H1 (cell line): Measurements from ENCODE around the gene JDP2. TPM values are rescaled to one million over a fixed set of nuclear protein-coding genes. Genes with fewer than 3 reads are reported as not detected.

Experiments used
- CTCF ChIA-PET: fragments of 300-600 bp; sonication (Branson Sonifier 250); formaldehyde crosslinking; loops from one replicate; lab custom pipeline; 2021; ENCODE audit not compliant: partially characterized antibody; lab: Charles Lee
- POLR2A ChIA-PET: fragments of 300-600 bp; sonication (Branson Sonifier 250); formaldehyde crosslinking; loops from one replicate; lab custom pipeline; 2021; ENCODE audit warnings: inconsistent platforms; ENCODE audit not compliant: partially characterized antibody; lab: Charles Lee
- DNase-seq, 2 experiments: peaks; one replicate each; pipeline versions ENCODE4 v3.0.0 to v3.0.0-alpha.2; 2010 to 2022; ENCODE audit warnings: low spot score in 2 of 2, low read depth in 1 of 2, mixed read lengths in 1 of 2
- FAIRE-seq: peaks from 2 replicates; lab custom pipeline; 2011; peaks lifted over from hg19 to GRCh38; lab: Jason Lieb, UNC
- H2AFZ ChIP-seq: 2 replicates; pipeline ENCODE4 v1.8.1; 2012; ENCODE audit warnings: low read length, inconsistent platforms
- H2AK5ac ChIP-seq: 2 replicates; pipeline ENCODE4 v1.6.1; 2013; ENCODE audit warnings: low read depth, low read length
- H2BK120ac ChIP-seq: replicated peaks from 2 replicates; pipeline ENCODE3; 2013; ENCODE audit warnings: low read depth, low read length, inconsistent platforms
- H2BK12ac ChIP-seq: 2 replicates; pipeline ENCODE4 v1.6.1; 2013; ENCODE audit warnings: low read depth, low read length
- H2BK15ac ChIP-seq: 2 replicates; pipeline ENCODE4 v1.6.1; 2013; ENCODE audit warnings: low read length
- H2BK20ac ChIP-seq: 2 replicates; pipeline ENCODE4 v1.6.1; 2013; ENCODE audit warnings: low read length
- H2BK5ac ChIP-seq: 2 replicates; pipeline ENCODE4 v1.6.1; 2013; ENCODE audit warnings: low read depth, low read length
- H3K14ac ChIP-seq: 2 replicates; pipeline ENCODE4 v1.6.1; 2013; ENCODE audit warnings: inconsistent platforms; ENCODE audit not compliant: insufficient read length
- H3K18ac ChIP-seq: 2 replicates; pipeline ENCODE4 v1.6.1; 2013; ENCODE audit warnings: low read length; ENCODE audit errors: extremely low read depth
- H3K23ac ChIP-seq: 2 replicates; pipeline ENCODE4 v1.6.1; 2013; ENCODE audit warnings: inconsistent platforms; ENCODE audit not compliant: insufficient read length
- H3K23me2 ChIP-seq: 2 replicates; pipeline ENCODE4 v1.6.1; 2013; ENCODE audit warnings: low read depth, low read length
- H3K27ac ChIP-seq: 2 replicates; pipeline ENCODE4 v1.6.1; 2011; ENCODE audit warnings: low read depth, low read length, inconsistent platforms
- H3K27me3 ChIP-seq, 4 experiments: replicated peaks in 1 of 4; 1 replicate in 1 of 4; 2 replicates in 3 of 4; pipeline versions ENCODE4 v1.6.1 to v1.8.1; 2011 to 2013; ENCODE audit warnings: low read length in 3 of 4, mild to moderate bottlenecking in 3 of 4, inconsistent platforms in 2 of 4, mixed read lengths in 2 of 4, moderate library complexity in 1 of 4; ENCODE audit not compliant: control insufficient read depth in 3 of 4, insufficient read depth in 3 of 4; ENCODE audit errors: extremely low read depth in 1 of 4
- H3K36me3 ChIP-seq, 4 experiments: 2 replicates each; pipeline versions ENCODE4 v1.6.1 to v1.8.1; 2011 to 2013; ENCODE audit warnings: mild to moderate bottlenecking in 4 of 4, low read length in 3 of 4, moderate library complexity in 2 of 4, control low read depth in 1 of 4, inconsistent platforms in 1 of 4; ENCODE audit not compliant: insufficient read depth in 4 of 4, control insufficient read depth in 2 of 4
- H3K4ac ChIP-seq: replicated peaks from 2 replicates; pipeline ENCODE3; 2013; ENCODE audit warnings: low read length, low read depth, mixed read lengths, inconsistent platforms; ENCODE audit not compliant: insufficient read length
- H3K4me1 ChIP-seq, 4 experiments: replicated peaks in 1 of 4; 1 replicate in 1 of 4; 2 replicates in 3 of 4; pipeline versions ENCODE4 v1.6.1 to v1.8.1; 2011 to 2013; ENCODE audit warnings: low read length in 3 of 4, inconsistent platforms in 2 of 4, mixed read lengths in 1 of 4; ENCODE audit not compliant: insufficient read depth in 4 of 4, control insufficient read depth in 3 of 4
- H3K4me2 ChIP-seq, 2 experiments: 2 replicates each; pipeline versions ENCODE4 v1.6.1 to v1.8.1; 2011 to 2013; ENCODE audit warnings: low read depth in 2 of 2, low read length in 2 of 2, control low read depth in 1 of 2, inconsistent platforms in 1 of 2, mild to moderate bottlenecking in 1 of 2; ENCODE audit not compliant: insufficient read depth in 1 of 2
- H3K4me3 ChIP-seq, 4 experiments: fragments of 200-600, 300-600 bp in 1 of 4; sonication (generic), shearing (Covaris generic), sonication (Bioruptor Twin) in 1 of 4; 2 replicates each; pipeline versions ENCODE4 v1.5.1 to v1.8.1; 2011 to 2016; ENCODE audit warnings: low read length in 4 of 4, low read depth in 3 of 4, control low read depth in 2 of 4, inconsistent platforms in 2 of 4, mild to moderate bottlenecking in 2 of 4, mixed read lengths in 1 of 4, moderate library complexity in 1 of 4; ENCODE audit not compliant: insufficient read depth in 2 of 4; ENCODE audit errors: extremely low read depth in 1 of 4
- H3K56ac ChIP-seq: replicated peaks from 2 replicates; pipeline ENCODE3; 2013; ENCODE audit warnings: low read depth, mild to moderate bottlenecking, mixed read lengths, low read length, inconsistent platforms; ENCODE audit not compliant: insufficient read length
- H3K79me1 ChIP-seq: 2 replicates; pipeline ENCODE4 v1.6.1; 2013; ENCODE audit warnings: low read depth, low read length, control low read depth
- H3K79me2 ChIP-seq, 2 experiments: 2 replicates each; pipeline versions ENCODE4 v1.6.1 to v1.8.1; 2012 to 2013; ENCODE audit warnings: low read length in 2 of 2, mild to moderate bottlenecking in 2 of 2, inconsistent platforms in 1 of 2; ENCODE audit not compliant: insufficient read depth in 2 of 2, control insufficient read depth in 1 of 2
- H3K9ac ChIP-seq, 4 experiments: replicated peaks in 1 of 4; 1 replicate in 1 of 4; 2 replicates in 3 of 4; pipeline versions ENCODE4 v1.6.1 to v1.8.1; 2011 to 2013; ENCODE audit warnings: low read depth in 3 of 4, low read length in 3 of 4, control low read depth in 2 of 4, mild to moderate bottlenecking in 2 of 4, moderate library complexity in 2 of 4, inconsistent platforms in 1 of 4; ENCODE audit errors: extremely low read depth in 1 of 4
- H3K9me3 ChIP-seq, 2 experiments: 2 replicates each; pipeline versions ENCODE4 v1.6.1 to v1.8.1; 2012 to 2013; ENCODE audit warnings: mild to moderate bottlenecking in 2 of 2, moderate library complexity in 2 of 2, control low read depth in 1 of 2, inconsistent platforms in 1 of 2, low read depth in 1 of 2, low read length in 1 of 2, mixed read lengths in 1 of 2; ENCODE audit not compliant: insufficient read depth in 2 of 2
- H4K20me1 ChIP-seq, 2 experiments: replicated peaks in 1 of 2; 2 replicates each; pipeline versions ENCODE3 to v1.8.1; 2011 to 2013; ENCODE audit warnings: inconsistent platforms in 2 of 2, low read length in 2 of 2, mild to moderate bottlenecking in 1 of 2; ENCODE audit not compliant: insufficient read depth in 2 of 2, control insufficient read depth in 1 of 2
- H4K5ac ChIP-seq: 2 replicates; pipeline ENCODE4 v1.6.1; 2013; ENCODE audit warnings: low read length, low read depth, mixed read lengths, inconsistent platforms; ENCODE audit not compliant: insufficient read length
- H4K8ac ChIP-seq: 2 replicates; pipeline ENCODE4 v1.8.0; 2013; ENCODE audit warnings: mild to moderate bottlenecking, moderate library complexity, low read length, inconsistent platforms; ENCODE audit not compliant: insufficient read depth; ENCODE audit errors: extremely low read depth
- H4K91ac ChIP-seq: replicated peaks from 2 replicates; pipeline ENCODE3; 2013; ENCODE audit warnings: low read length, mixed read lengths, inconsistent platforms; ENCODE audit not compliant: insufficient read length
- ASH2L ChIP-seq: fragments of 200-600, 300-600 bp; sonication (generic); IDR thresholded peaks from one replicate; pipeline ENCODE4 v1.7.1; 2017; ENCODE audit warnings: low read length
- BACH1 ChIP-seq: IDR thresholded peaks from 2 replicates; pipeline ENCODE4 v1.6.1; 2012; ENCODE audit warnings: low read length, improper control_type of control experiment
- BCL11A ChIP-seq, 2 experiments: IDR thresholded peaks; one replicate each; pipeline ENCODE4 v1.6.1; 2011; ENCODE audit warnings: low read depth in 2 of 2, low read length in 2 of 2, mild to moderate bottlenecking in 2 of 2
- BRCA1 ChIP-seq: IDR thresholded peaks from 2 replicates; pipeline ENCODE4 v1.6.1; 2012; ENCODE audit warnings: low read depth, low read length, improper control_type of control experiment
- CHD2 ChIP-seq: IDR thresholded peaks from 2 replicates; pipeline ENCODE4 v1.6.1; 2012; ENCODE audit warnings: low read length, improper control_type of control experiment
- GTF2F1 ChIP-seq: IDR thresholded peaks from 2 replicates; pipeline ENCODE4 v1.6.1; 2012; ENCODE audit warnings: low read depth, low read length, improper control_type of control experiment, borderline replicate concordance
- HDAC2 ChIP-seq, 2 experiments: fragments of 300-600 bp in 1 of 2; sonication (generic) in 1 of 2; IDR thresholded peaks; 2 replicates each; pipeline ENCODE4 v1.6.1; 2011 to 2012; ENCODE audit warnings: low read depth in 2 of 2, low read length in 2 of 2, mild to moderate bottlenecking in 2 of 2, moderate library complexity in 2 of 2, borderline replicate concordance in 1 of 2, inconsistent platforms in 1 of 2
- KDM4A ChIP-seq: IDR thresholded peaks from one replicate; pipeline ENCODE4 v1.7.1; 2012; ENCODE audit warnings: low read depth, mild to moderate bottlenecking, moderate library complexity, low read length, inconsistent platforms; ENCODE audit not compliant: severe bottlenecking
- POLR2AphosphoS5 ChIP-seq: IDR thresholded peaks from 2 replicates; pipeline ENCODE4 v1.6.1; 2011; ENCODE audit warnings: low read depth, low read length
- RBBP5 ChIP-seq: IDR thresholded peaks from 2 replicates; pipeline ENCODE4 v1.7.1; 2012; ENCODE audit warnings: low read depth, mild to moderate bottlenecking, inconsistent platforms, low read length, moderate library complexity, borderline replicate concordance
- RXRA ChIP-seq: IDR thresholded peaks from 2 replicates; pipeline ENCODE4 v1.6.1; 2011; ENCODE audit warnings: low read depth, mild to moderate bottlenecking, low read length, moderate library complexity; ENCODE audit not compliant: insufficient read depth
- SIX5 ChIP-seq: IDR thresholded peaks from 2 replicates; pipeline ENCODE4 v1.6.1; 2011; ENCODE audit warnings: mild to moderate bottlenecking, low read depth, low read length
- SP2 ChIP-seq: IDR thresholded peaks from 2 replicates; pipeline ENCODE4 v1.6.1; 2012; ENCODE audit warnings: mild to moderate bottlenecking, low read length, inconsistent platforms
- WGBS, 2 experiments: shearing (Covaris generic) in 1 of 2; methylation state at CpG; one replicate each; pipeline versions ENCODE4 v1.1.6 to v1.1.7; 2013 to 2015; ENCODE audit warnings: low lambda C conversion rate in 2 of 2, mixed read lengths in 2 of 2, inconsistent platforms in 1 of 2, low coverage in 1 of 2, missing lambda C conversion rate in 1 of 2; ENCODE audit not compliant: insufficient replicate concordance in 2 of 2, insufficient coverage in 1 of 2, insufficient read length in 1 of 2; ENCODE audit errors: extremely low coverage in 1 of 2, missing lambda C conversion rate in 1 of 2; 5-methylcytosine and 5-hydroxymethylcytosine counted together
- polyA plus RNA-seq, 7 experiments: library from polyadenylated mRNA; depleted of rRNA in 3 of 7; stranded (reverse) in 5 of 7; unstranded in 2 of 7; fragments of >200 nt in 5 of 7; fragments of 200-250 nt in 2 of 7; gene quantifications; 1 replicate in 5 of 7; 2 replicates in 1 of 7; 4 replicates in 1 of 7; pipeline versions ENCODE4 v1.2.1 to v1.2.3, GENCODE V29; 2011 to 2013; ENCODE audit warnings: missing spikeins in 2 of 7, mixed read lengths in 2 of 7
- total RNA-seq: library from RNA; stranded (reverse); fragmentation: NEBNext Ultra II Directional; extraction: Animal tissue kit (Norgen Biotek cat#: 25700); gene quantifications from 2 replicates; pipeline ENCODE4 v1.2.1, GENCODE V29; 2021

Gene JDP2
- total and polyA plus RNA-seq, 2 of the 8 experiments (the other 6 are each of a cell fraction or from before 2014, with no cell fraction given): 8.9 to 27.2 TPM

DNA sequence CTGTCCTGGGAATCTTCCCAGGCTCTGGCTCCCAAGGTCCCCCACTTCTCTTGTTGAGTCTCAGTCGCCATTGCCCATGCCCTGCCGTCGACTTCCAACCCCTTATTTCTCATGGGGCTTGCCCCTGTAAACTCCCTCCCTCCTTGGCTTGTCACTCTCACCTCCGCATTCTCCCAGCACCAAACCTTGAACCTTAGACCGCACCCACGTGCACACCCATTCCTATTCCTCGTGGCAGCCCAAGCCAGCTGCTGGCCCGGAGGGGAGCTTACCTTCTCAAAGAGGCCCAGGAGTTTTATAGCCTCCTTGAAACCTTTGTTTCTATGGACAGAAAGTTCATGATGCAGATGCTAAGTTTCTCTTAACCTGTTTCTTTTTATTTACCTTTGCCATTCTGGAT is 4.6 kb downstream of the JDP2 start:
- no peak overlapping the region for H3K18ac ChIP-seq
- H2BK20ac ChIP-seq: no peak overlapping the region
- H3K9ac ChIP-seq: no peak overlapping the region
- H3K36me3 ChIP-seq: peaks cover 0 to 18% (median 3%) of the 10 kb centered on the region in 4 experiments; a peak in 1 of 8 replicates
- H3K23me2 ChIP-seq: peaks cover 4% of the 10 kb centered on the region; the same call in 1 of the 2 replicates
- H3K79me1 ChIP-seq: peaks cover 3% of the 10 kb centered on the region; the same call in 1 of the 2 replicates
- no peak overlapping the region for H3K56ac ChIP-seq
- H3K9me3 ChIP-seq: no peaks in the 10 kb centered on the region
- H4K20me1 ChIP-seq: peaks cover 3 to 5% of the 10 kb centered on the region in 2 experiments
- H3K14ac ChIP-seq: no peak overlapping the region
- H2AK5ac ChIP-seq: no peak overlapping the region
- 95% methylated on average over 8 of the region's 8 CpGs; no CpG with 5 or more reads in 1 of the 2 experiments for WGBS, 2 experiments
- FAIRE-seq (no peak), DNase-seq (no peak)
- H3K4me2 ChIP-seq: no peak overlapping the region
- H4K5ac ChIP-seq: no peak overlapping the region
- H4K8ac ChIP-seq: no peak overlapping the region
- peaks cover 3 to 14% (median 8%) of the 10 kb centered on the region in 4 experiments for H3K4me1 ChIP-seq
- ChIA-PET POLR2A (interaction anchor here (2.9 kb wide), 1 partner anchor 10 kb away, joined by 12 read pairs; no protein-coding TSS in a partner anchor), CTCF (interaction anchor here (0.7 to 3.1 kb wide), 3 partner anchors 10 to 48 kb away, joined by 3 to 16 read pairs (median 3); no protein-coding TSS in a partner anchor)
- H3K27ac ChIP-seq: no peak overlapping the region
- no peak overlapping the region for H3K4ac ChIP-seq
- H3K23ac ChIP-seq: no peak overlapping the region
- TF ChIP-seq BACH1 (no peak), SIX5 (no peak), BCL11A (IDR thresholded peaks at IDR 0.05; ENCODE audit: low read depth in 2 of 2, low read length in 2 of 2) (no peak), GTF2F1 (no peak), RXRA (no peak), POLR2AphosphoS5 (no peak), HDAC2 (IDR thresholded peaks at IDR 0.05; ENCODE audit: borderline replicate concordance in 1 of 2, low read depth in 2 of 2, low read length in 2 of 2) (no peak), SP2 (no peak), BRCA1 (no peak), CHD2 (no peak), RBBP5 (no peak), ASH2L (no peak), KDM4A (no peak)
- no peak overlapping the region for H2BK12ac ChIP-seq
- H3K27me3 ChIP-seq: no peaks in the 10 kb centered on the region; a peak in 2 of 7 replicates
- no peak overlapping the region for H4K91ac ChIP-seq
- H2BK5ac ChIP-seq: no peak overlapping the region
- no peak overlapping the region for H3K4me3 ChIP-seq
- H2BK120ac ChIP-seq: no peak overlapping the region
- H2BK15ac ChIP-seq: no peak overlapping the region
- H3K79me2 ChIP-seq: peaks cover 0 to 31% of the 10 kb centered on the region in 2 experiments; a peak in 2 of 4 replicates
- no peak overlapping the region for H2AFZ ChIP-seq
